Smooth muscle cell (in vitro differentiated cells): Measurements from ENCODE around the gene LSM14B. TPM values are rescaled to one million over a fixed set of nuclear protein-coding genes. Genes with fewer than 3 reads are reported as not detected.

Experiments used
- DNase-seq: peaks from one replicate; lab custom pipeline; 2025; ENCODE audit not compliant: unreplicated experiment; lab: John Stamatoyannopoulos, UW
- H2AFZ ChIP-seq: fragments of 200-600 bp; sonication (generic); 2 replicates; pipeline ENCODE4 v1.6.0; 2016; ENCODE audit warnings: antibody characterized with exemption, low read depth, mild to moderate bottlenecking
- H3F3A ChIP-seq: fragments of 200-600 bp; sonication (generic); 2 replicates; pipeline ENCODE4 v1.6.0; 2017; ENCODE audit warnings: antibody characterized with exemption, low read depth
- H3K27ac ChIP-seq: fragments of 200-600 bp; sonication (generic); 2 replicates; pipeline ENCODE4 v1.5.1; 2016; ENCODE audit warnings: low read depth, mild to moderate bottlenecking
- H3K27me3 ChIP-seq: fragments of 200-600 bp; sonication (generic); 2 replicates; pipeline ENCODE4 v1.6.1; 2016; ENCODE audit warnings: low read depth, mild to moderate bottlenecking
- H3K36me3 ChIP-seq: fragments of 200-600 bp; sonication (generic); 2 replicates; pipeline ENCODE4 v1.5.1; 2016; ENCODE audit warnings: low read depth
- H3K4me1 ChIP-seq: fragments of 200-600 bp; sonication (generic); 2 replicates; pipeline ENCODE4 v1.5.1; 2016; ENCODE audit warnings: low read depth
- H3K4me2 ChIP-seq: fragments of 200-600 bp; sonication (generic); 2 replicates; pipeline ENCODE4 v1.6.0; 2016; ENCODE audit warnings: mild to moderate bottlenecking
- H3K4me3 ChIP-seq: fragments of 200-600 bp; sonication (generic); 2 replicates; pipeline ENCODE4 v1.5.1; 2016; ENCODE audit warnings: mild to moderate bottlenecking
- H3K79me2 ChIP-seq: fragments of 200-600 bp; sonication (generic); 2 replicates; pipeline ENCODE4 v1.6.0; 2016; ENCODE audit warnings: low read depth, mild to moderate bottlenecking
- H3K9ac ChIP-seq: fragments of 200-600 bp; sonication (generic); 2 replicates; pipeline ENCODE4 v1.6.0; 2016; ENCODE audit warnings: low read depth
- H3K9me3 ChIP-seq: fragments of 200-600 bp; sonication (generic); replicated peaks from 2 replicates; pipeline ENCODE4 v1.5.1; 2016; ENCODE audit warnings: low read depth
- H4K20me1 ChIP-seq: fragments of 200-600 bp; sonication (generic); 2 replicates; pipeline ENCODE4 v1.6.0; 2016; ENCODE audit warnings: low read depth
- WGBS: methylation state at CpG from one replicate; pipeline ENCODE4 v1.1.7; 2016; ENCODE audit warnings: low lambda C conversion rate; 5-methylcytosine and 5-hydroxymethylcytosine counted together
- polyA plus RNA-seq: library from polyadenylated mRNA; unstranded; fragments of >200 nt; fragmentation: Nextera tagmentation; extraction: Ambion mirVana; gene quantifications from 2 replicates; pipeline ENCODE4 v1.2.1, GENCODE V29; 2016
- total RNA-seq: library from RNA; depleted of rRNA; stranded (reverse); fragments of >200 nt; gene quantifications from 2 replicates; pipeline ENCODE4 v1.2.3, GENCODE V29; 2014
- TF ChIP-seq, protein P1 (sequence below): fragments of 200-600 bp; sonication (generic); IDR thresholded peaks from 2 replicates; pipeline ENCODE4 v1.5.1; 2017; ENCODE audit warnings: borderline replicate concordance, mild to moderate bottlenecking, antibody characterized with exemption; ENCODE audit not compliant: insufficient read depth, poor library complexity, severe bottlenecking

LSM14B gene
- total and polyA plus RNA-seq, 2 experiments from 2014 or later, result 5.6 to 21.5 TPM

DNA sequence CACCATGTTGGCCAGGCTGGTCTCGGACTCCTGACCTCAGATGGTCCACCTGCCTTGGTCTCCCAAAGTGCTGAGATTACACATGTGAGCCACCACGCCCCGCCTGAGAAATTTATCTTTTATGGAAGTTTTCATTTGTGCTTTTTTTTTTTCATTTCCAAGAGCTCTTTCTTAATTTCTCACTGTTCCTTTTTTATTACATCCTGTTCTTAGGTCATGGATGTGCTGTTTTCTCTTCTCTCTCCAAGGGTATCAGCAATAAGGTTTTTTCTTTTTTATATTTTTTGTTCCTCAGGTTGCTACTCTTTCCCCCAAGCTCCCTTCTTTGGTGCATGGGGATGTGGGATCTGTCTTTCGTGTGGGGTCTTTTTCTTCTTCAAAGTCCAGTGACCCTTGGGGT is 21.2 kb upstream of the LSM14B start:
- no peaks in the 10 kb centered on the region for H3K27me3 ChIP-seq
- no peak overlapping the region for H2AFZ ChIP-seq
- H3K9ac ChIP-seq, result no peak overlapping the region
- TF ChIP-seq, protein P1, sequence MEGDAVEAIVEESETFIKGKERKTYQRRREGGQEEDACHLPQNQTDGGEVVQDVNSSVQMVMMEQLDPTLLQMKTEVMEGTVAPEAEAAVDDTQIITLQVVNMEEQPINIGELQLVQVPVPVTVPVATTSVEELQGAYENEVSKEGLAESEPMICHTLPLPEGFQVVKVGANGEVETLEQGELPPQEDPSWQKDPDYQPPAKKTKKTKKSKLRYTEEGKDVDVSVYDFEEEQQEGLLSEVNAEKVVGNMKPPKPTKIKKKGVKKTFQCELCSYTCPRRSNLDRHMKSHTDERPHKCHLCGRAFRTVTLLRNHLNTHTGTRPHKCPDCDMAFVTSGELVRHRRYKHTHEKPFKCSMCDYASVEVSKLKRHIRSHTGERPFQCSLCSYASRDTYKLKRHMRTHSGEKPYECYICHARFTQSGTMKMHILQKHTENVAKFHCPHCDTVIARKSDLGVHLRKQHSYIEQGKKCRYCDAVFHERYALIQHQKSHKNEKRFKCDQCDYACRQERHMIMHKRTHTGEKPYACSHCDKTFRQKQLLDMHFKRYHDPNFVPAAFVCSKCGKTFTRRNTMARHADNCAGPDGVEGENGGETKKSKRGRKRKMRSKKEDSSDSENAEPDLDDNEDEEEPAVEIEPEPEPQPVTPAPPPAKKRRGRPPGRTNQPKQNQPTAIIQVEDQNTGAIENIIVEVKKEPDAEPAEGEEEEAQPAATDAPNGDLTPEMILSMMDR, result no peak
- WGBS, result 89% methylated on average over 4 of the region's 4 CpGs
- H3F3A ChIP-seq, result no peaks in the 10 kb centered on the region
- H3K4me3 ChIP-seq, result no peak overlapping the region
- no peaks in the 10 kb centered on the region for H3K4me1 ChIP-seq
- no peaks in the 10 kb centered on the region for H3K36me3 ChIP-seq
- no peak overlapping the region for H3K4me2 ChIP-seq
- DNase-seq, result no peak
- H3K27ac ChIP-seq, result no peak overlapping the region
- no peaks in the 10 kb centered on the region for H3K79me2 ChIP-seq
- no peaks in the 10 kb centered on the region for H3K9me3 ChIP-seq
- H4K20me1 ChIP-seq, result no peaks in the 10 kb centered on the region

- no peaks in the 10 kb centered on the region for H4K20me1 ChIP-seq
- H3K27ac ChIP-seq, result no peak overlapping the region
- H3K79me2 ChIP-seq, result no peaks in the 10 kb centered on the region
- no peaks in the 10 kb centered on the region for H3K36me3 ChIP-seq
- H3K4me2 ChIP-seq, result no peak overlapping the region
- no peaks in the 10 kb centered on the region for H3K4me1 ChIP-seq
- TF ChIP-seq, protein P1, result no peak
- WGBS, result 84% methylated on average over 21 of the region's 21 CpGs
- no peaks in the 10 kb centered on the region for H3K27me3 ChIP-seq
- no peak overlapping the region for H2AFZ ChIP-seq
- H3F3A ChIP-seq, result no peaks in the 10 kb centered on the region
- no peak for DNase-seq
- no peak overlapping the region for H3K4me3 ChIP-seq
- no peaks in the 10 kb centered on the region for H3K9me3 ChIP-seq
- no peak overlapping the region for H3K9ac ChIP-seq
Observed at GRCh38 chr20:62103508-62104233, 18.6 kb upstream of the LSM14B start.

- no peaks in the 10 kb centered on the region for H3K9me3 ChIP-seq
- no peak overlapping the region for H3K4me3 ChIP-seq
- H3K27me3 ChIP-seq, result no peaks in the 10 kb centered on the region
- no peak overlapping the region for H2AFZ ChIP-seq
- H3K9ac ChIP-seq, result no peak overlapping the region
- no peaks in the 10 kb centered on the region for H3F3A ChIP-seq
- no peaks in the 10 kb centered on the region for H3K79me2 ChIP-seq
- TF ChIP-seq, protein P1, result no peak
- no peak overlapping the region for H3K27ac ChIP-seq
- no peaks in the 10 kb centered on the region for H3K36me3 ChIP-seq
- H4K20me1 ChIP-seq, result no peaks in the 10 kb centered on the region
- H3K4me2 ChIP-seq, result no peak overlapping the region
- no peak for DNase-seq
- 73% methylated on average over 13 of the region's 15 CpGs for WGBS
- no peaks in the 10 kb centered on the region for H3K4me1 ChIP-seq
Observed at GRCh38 chr20:62104234-62104789, 18.0 kb upstream of the LSM14B start.
